NOMO-1 treated with dmso at 0.1 percent for 144 hours (cell line): ENCODE data around the gene CAGE1.

ENCODE experiments used
- DNase-seq: peaks from one replicate; lab custom pipeline; 2025; ENCODE audit not compliant: unreplicated experiment; lab: John Stamatoyannopoulos, UW

Gene CAGE1

GRCh38 chr6:7389451-7390225 is at the start of gene CAGE1, which contains the start of gene RIOK1:
CAGE1 (minus strand) TSS chr6:7389742; CDS start chr6:7387173, 2,569 bp downstream.
RIOK1 (plus strand) TSS chr6:7389808; CDS start chr6:7390003, 195 bp downstream.
- peak; percentile 96 for DNase-seq

- peak; percentile 60 for DNase-seq
These were observed 49.7 kb upstream of the CAGE1 start for GRCh38 chr6:7439228-7439627.

- peak; percentile 20 for DNase-seq
These were observed 48.5 kb upstream of the CAGE1 start for GRCh38 chr6:7438011-7438410.

DNA sequence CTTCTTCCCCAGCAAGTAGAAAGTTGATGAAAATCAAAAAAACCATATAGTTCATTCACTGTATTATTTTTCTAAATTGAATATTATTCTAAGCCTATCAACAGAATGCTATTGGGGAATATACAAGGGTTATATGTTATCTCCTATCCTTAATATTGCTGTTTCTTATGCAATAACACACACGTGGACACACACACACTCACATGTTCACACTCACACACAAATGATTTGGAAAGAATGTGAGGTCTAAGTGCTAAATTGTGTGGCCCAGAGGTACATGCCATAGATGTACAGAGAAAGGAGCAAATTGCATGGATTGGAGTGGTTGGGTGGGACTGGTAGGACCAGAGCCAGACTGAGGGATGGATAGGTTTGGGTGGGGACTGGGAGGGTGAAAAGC is 45.1 kb upstream of the CAGE1 start:
- DNase-seq = no peak

DNA sequence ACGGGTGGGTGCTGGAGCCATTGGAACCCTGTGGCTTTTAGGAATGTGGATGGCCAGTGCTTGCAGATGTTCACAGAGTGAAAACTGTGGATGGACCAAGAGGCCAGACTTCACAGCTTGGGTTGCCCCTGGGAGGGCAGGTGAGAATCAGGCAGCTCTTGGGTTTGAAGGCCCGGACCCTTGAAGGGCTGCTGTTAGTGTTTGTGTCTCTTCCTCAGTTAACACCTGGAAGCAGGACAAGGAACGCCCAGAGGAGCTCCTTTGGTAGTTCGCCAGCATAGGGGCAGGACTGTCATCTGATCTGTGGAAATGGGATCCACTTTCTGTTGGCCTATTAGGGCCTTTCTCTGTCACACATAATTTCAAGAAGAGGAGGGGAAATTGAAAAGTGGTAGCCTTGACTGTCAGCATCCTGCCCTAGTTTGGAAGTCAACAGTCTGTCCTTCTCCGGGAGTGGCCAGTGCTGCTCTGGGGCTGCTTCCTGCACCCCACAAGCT is 43.6 kb upstream of the CAGE1 start:
- DNase-seq = no peak

DNA sequence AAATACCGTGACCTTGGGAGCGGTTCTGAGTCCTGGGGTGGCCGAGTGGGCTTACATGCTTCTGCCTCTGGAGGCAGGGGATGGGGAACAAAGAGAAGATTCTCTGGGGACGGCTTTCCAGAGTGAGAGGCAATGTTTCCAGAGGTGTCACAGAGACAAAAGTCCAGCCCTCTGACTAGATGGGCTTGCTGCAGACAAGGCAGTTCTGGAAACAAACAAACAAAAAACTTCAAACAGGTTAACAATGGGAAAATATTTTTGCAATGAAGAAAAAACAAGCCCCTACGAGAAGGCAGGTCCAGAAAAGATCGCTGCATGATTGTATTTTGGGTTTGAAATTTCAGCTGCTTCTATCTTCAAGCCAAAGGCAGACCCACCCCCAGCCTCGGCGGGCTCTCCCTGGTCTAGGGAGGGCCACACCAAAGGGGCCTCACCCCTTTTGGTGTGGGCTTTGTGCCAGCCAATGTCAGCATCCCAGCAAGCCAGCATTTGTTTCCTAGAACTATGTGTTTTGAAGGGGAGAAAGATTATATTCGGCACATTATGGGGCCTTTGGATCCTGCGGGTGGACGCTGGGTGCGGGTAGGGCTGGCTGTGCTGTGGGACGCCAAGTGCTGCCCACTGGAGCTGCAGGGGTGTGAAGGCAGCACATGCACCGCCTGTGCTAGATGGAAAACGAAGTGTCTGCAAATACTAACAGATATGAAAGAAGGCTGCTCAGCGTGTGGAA is 43.0 kb upstream of the CAGE1 start:
- no peak for DNase-seq

- DNase-seq = no peak
These were observed 42.3 kb upstream of the CAGE1 start for GRCh38 chr6:7431674-7432390.

GRCh38 chr6:7431313-7431673 is 41.8 kb upstream of the CAGE1 start:
- DNase-seq = peak; percentile 69

DNA sequence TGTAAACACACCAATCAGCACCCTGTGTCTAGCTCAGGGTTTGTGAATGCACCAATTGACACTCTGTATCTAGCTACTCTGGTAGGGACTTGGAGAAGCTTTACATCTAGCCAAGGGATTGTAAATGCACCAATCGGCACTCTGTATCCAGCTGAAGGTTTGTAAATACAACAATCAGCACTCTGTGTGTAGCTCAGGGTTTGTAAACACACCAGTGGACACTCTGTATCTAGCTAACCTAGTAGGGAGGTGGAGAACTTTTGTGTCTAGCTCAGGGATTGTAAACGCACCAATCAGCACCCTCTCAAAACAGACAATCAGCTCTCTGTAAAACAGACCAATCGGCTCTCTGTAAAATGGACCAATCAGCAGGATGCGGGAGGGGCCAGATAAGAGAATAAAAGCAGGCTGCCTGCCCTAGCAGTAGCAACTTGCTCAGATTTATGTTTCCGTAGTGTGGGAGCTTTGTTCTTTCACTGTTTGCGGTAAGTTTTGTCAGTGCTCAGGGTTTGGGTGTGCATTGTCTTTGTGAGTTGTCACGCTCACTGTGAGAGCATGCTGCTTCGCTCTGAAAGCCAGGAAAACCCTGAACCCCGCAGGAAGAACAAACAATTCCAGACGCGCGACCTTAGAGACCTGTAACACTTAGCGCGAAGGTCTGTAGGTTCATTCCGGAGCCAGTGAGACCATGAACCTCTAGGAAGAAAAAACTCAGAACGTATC is 37.1 kb upstream of the CAGE1 start:
- DNase-seq = no peak

DNA sequence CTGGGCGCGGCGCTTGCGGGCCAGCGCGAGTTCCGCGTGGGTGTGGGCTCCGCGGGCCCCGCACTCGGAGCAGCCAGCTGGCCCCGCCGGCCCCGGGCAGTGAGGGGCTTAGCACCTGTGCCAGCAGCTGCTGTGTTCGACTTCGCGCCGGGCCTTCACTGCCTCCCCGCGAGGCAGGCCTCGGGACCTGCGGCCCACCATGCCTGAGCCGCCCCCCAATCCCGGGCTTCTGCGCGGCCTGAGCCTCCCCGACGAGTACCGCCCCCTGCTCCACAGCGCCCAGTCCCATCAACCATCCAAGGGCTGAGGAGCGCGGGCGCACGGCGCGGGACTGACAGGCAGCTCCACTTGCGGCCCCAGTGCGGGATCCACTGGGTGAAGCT is 36.3 kb upstream of the CAGE1 start:
- no peak for DNase-seq

DNA sequence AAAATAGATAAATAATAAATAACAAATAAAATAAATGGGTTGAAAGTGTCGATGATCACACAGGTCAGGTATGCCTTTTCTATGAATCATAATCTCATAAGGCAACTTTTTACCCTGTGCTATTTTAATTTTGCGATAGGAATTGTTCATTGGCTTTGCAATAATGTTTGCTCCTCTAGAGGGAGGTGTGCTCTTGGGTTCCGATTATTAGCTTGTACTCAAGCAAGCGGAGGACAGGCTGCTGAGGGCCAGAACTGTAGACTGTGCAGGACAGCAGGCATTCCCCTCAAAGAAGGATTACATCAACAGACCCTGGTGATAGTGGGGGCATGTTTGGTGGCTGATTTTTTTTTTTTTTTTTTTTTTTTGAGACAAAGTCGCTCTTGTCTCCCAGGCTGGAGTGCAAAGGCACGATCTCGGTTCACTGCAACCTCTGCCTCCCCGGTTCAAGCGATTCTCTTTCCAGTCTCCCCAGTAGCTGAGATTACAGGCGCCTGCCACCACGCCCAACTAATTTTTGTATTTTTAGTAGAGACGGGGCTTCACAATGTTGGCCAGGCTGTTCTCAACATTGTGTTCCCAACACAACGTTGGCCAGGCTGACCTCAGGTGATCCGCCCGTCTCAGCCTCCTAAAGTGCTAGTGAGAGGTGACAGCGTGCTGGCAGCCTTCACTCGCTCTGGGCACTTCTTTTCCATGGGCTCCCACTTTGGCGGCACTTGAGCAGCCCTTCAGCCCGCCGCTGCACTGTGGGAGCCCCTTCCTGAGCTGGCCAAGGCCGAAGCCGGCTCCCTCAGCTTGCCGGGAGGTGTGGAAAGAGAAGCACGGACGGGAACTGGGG is 35.6 kb upstream of the CAGE1 start:
- DNase-seq = peak; percentile 47

DNA sequence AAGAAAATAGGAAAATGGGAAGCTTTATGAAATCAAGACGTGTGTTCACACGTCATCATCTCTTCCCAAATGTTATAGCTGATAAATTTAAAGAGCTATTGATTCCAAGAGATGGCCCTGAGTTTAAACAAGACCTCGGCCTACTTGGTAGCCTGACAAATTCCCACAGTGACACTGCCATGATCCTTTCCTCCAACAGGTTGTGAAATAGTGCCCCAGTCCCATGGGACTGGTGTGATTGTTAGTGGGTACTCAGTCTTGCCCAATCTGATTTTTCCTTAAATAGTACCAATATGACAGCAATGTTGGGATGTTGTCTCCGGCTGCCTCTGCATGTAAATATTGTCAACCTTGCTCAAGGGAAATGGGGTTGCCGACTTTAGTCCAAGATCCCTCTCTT is 34.5 kb upstream of the CAGE1 start:
- no peak for DNase-seq

DNA sequence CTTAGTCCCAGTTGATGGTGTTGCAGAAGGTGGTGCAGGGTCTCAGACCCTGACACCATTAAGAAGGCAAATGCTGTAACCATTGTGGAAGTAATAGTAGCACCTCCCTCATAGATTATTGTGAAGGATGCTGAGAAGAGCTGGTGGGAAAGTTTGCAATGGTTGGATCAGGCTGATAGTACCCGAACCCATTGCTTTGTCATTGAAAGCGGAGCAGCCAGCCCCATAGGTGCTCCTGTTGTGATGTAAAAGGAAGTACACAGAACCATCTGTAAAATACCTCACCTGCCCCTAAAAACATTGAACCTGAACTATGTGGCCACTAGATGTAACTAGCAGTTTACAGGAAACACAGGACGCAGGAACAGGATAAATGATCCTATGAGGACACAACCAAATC is 31.5 kb upstream of the CAGE1 start:
- no peak for DNase-seq

DNA sequence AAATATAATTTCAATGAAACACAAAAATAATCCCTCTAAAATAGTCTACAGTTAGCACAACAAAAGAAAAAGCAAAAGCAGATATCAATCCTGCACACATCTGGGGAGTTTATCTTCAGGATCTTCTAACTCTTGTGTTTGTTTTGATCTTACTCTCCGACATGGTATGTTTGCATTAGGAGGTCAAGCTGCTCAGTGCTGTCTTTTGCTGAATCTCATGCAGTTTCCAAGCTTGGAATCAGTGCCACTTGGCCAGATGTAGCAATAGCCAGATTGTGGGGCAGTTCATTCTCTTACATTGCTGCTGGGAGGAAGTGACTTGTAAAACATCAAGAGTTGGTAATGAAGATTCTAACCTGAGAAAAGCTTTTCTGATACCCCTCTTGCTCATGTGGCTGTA is 29.5 kb upstream of the CAGE1 start:
- DNase-seq = no peak

- DNase-seq = no peak
These were observed 28.8 kb upstream of the CAGE1 start for GRCh38 chr6:7418238-7418905.

DNA sequence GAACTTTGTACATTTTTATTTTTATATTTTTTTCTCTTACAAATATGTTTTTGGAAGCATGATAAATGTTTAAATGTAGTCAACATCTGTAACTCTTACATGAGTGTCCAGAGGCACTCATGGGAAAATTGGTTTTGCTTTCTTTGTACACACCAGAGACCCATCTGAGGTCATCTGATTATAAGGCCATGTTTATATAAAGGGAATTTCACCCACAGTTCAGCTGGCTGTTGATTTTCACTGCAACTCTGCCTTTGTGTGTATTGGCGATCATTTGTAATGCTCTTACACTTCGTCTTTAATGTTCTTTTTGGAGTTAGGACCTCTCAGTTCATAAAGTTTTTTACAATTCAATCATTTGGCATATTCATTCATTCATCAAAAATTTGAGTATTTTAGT is 28.1 kb upstream of the CAGE1 start:
- DNase-seq = no peak

GRCh38 chr6:7414811-7415210 is 25.3 kb upstream of the CAGE1 start:
- DNase-seq = no peak

- no peak for DNase-seq
These were observed 23.7 kb upstream of the CAGE1 start for GRCh38 chr6:7413151-7413823.

DNA sequence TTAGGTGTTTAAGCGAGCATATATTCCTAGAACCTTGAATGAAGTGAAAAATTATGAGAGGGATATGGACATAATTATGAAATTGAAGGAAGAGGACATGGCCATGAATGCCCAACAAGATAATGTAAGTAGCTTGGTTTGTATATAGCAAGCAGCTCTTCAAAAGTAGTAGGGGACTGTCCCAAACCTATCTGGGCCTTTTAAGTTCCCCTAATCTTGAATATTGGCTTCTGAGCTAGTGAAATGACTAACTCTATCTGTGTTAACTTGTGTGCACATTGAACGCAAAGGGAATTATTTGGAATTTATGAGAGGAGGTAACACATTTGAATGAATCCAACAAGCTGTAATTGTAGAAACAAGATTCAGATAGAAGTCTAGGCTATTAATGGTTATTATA is 21.8 kb upstream of the CAGE1 start:
- DNase-seq = no peak
